H9 (cell line): ENCODE measurements around the gene LMTK2. TPM values are rescaled to one million over a fixed set of nuclear protein-coding genes. Genes with fewer than 3 reads are reported as not detected.

Source experiments
- DNase-seq: peaks from one replicate; pipeline ENCODE4 v3.0.0-alpha.2; 2017
- H2AFZ ChIP-seq: one replicate; pipeline ENCODE4 v1.6.1; 2013; ENCODE audit warnings: mild to moderate bottlenecking, low read length, control low read depth, moderate library complexity
- H2AK5ac ChIP-seq: 2 replicates; pipeline ENCODE4 v1.6.1; 2013; ENCODE audit warnings: low read length, control low read depth, mixed read lengths; ENCODE audit not compliant: insufficient read length
- H2BK120ac ChIP-seq: one replicate; pipeline ENCODE4 v1.6.1; 2013; ENCODE audit warnings: low read depth, mild to moderate bottlenecking, low read length, control low read depth, inconsistent platforms; ENCODE audit not compliant: poor library complexity, severe bottlenecking
- H2BK12ac ChIP-seq: 2 replicates; pipeline ENCODE4 v1.6.1; 2013; ENCODE audit warnings: low read length, control low read depth, mixed read lengths, low read depth; ENCODE audit not compliant: insufficient read length
- H2BK15ac ChIP-seq: 2 replicates; pipeline ENCODE4 v1.6.1; 2013; ENCODE audit warnings: low read depth, low read length, control low read depth
- H2BK20ac ChIP-seq: one replicate; pipeline ENCODE4 v1.6.1; 2013; ENCODE audit warnings: low read depth, mild to moderate bottlenecking, low read length, control low read depth, inconsistent platforms; ENCODE audit not compliant: poor library complexity, severe bottlenecking
- H2BK5ac ChIP-seq: 2 replicates; pipeline ENCODE4 v1.6.1; 2013; ENCODE audit warnings: low read length, control low read depth, mixed read lengths; ENCODE audit not compliant: insufficient read length
- H3K14ac ChIP-seq: 2 replicates; pipeline ENCODE4 v1.6.1; 2013; ENCODE audit warnings: low read length, control low read depth; ENCODE audit not compliant: insufficient read depth
- H3K18ac ChIP-seq: 2 replicates; pipeline ENCODE4 v1.6.1; 2013; ENCODE audit warnings: low read depth, mild to moderate bottlenecking, mixed read lengths, low read length, control low read depth; ENCODE audit not compliant: insufficient read length
- H3K23ac ChIP-seq: 2 replicates; pipeline ENCODE4 v1.6.1; 2013; ENCODE audit warnings: low read length, control low read depth, mixed read lengths, low read depth; ENCODE audit not compliant: insufficient read length
- H3K23me2 ChIP-seq: 2 replicates; pipeline ENCODE4 v1.6.1; 2013; ENCODE audit warnings: low read depth, mild to moderate bottlenecking, mixed read lengths, low read length, control low read depth; ENCODE audit not compliant: insufficient read length, poor library complexity, severe bottlenecking
- H3K27ac ChIP-seq: 2 replicates; pipeline ENCODE4 v1.5.1; 2013; ENCODE audit warnings: low read length, control low read depth, mixed read lengths, low read depth; ENCODE audit not compliant: insufficient read length
- H3K27me3 ChIP-seq: 2 replicates; pipeline ENCODE4 v1.6.1; 2013; ENCODE audit warnings: low read length, control low read depth, inconsistent platforms; ENCODE audit not compliant: insufficient read depth
- H3K4ac ChIP-seq: 2 replicates; pipeline ENCODE4 v1.6.1; 2013; ENCODE audit warnings: low read depth, mild to moderate bottlenecking, control low read depth, inconsistent platforms, low read length, moderate library complexity
- H3K4me1 ChIP-seq: 2 replicates; pipeline ENCODE4 v1.6.1; 2013; ENCODE audit warnings: low read length, control low read depth, inconsistent platforms; ENCODE audit not compliant: insufficient read depth
- H3K4me2 ChIP-seq: 2 replicates; pipeline ENCODE4 v1.6.1; 2013; ENCODE audit warnings: low read length, control low read depth, mixed read lengths; ENCODE audit not compliant: insufficient read length, insufficient read depth
- H3K56ac ChIP-seq: 2 replicates; pipeline ENCODE4 v1.6.1; 2013; ENCODE audit warnings: low read depth, mild to moderate bottlenecking, mixed read lengths, low read length, control low read depth; ENCODE audit not compliant: insufficient read length
- H3K79me1 ChIP-seq: 2 replicates; pipeline ENCODE4 v1.6.1; 2013; ENCODE audit warnings: low read depth, mild to moderate bottlenecking, moderate library complexity, low read length, control low read depth, inconsistent platforms; ENCODE audit not compliant: insufficient read depth, poor library complexity, severe bottlenecking
- H3K79me2 ChIP-seq: 2 replicates; pipeline ENCODE4 v1.6.1; 2013; ENCODE audit warnings: low read length, control low read depth, inconsistent platforms; ENCODE audit not compliant: insufficient read depth
- H3K9ac ChIP-seq: 2 replicates; pipeline ENCODE4 v1.6.1; 2013; ENCODE audit warnings: low read length, control low read depth, mixed read lengths; ENCODE audit not compliant: insufficient read length; ENCODE audit errors: extremely low read depth
- H3K9me3 ChIP-seq: one replicate; pipeline ENCODE4 v1.6.1; 2013; ENCODE audit warnings: low read depth, low read length, inconsistent platforms; ENCODE audit not compliant: control insufficient read depth
- H3T11ph ChIP-seq: one replicate; pipeline ENCODE4 v1.6.1; 2013; ENCODE audit warnings: mild to moderate bottlenecking, low read length, control low read depth, inconsistent platforms
- H4K20me1 ChIP-seq: one replicate; pipeline ENCODE4 v1.6.1; 2013; ENCODE audit not compliant: control insufficient read depth, insufficient read length, insufficient read depth
- H4K5ac ChIP-seq: 2 replicates; pipeline ENCODE4 v1.6.1; 2013; ENCODE audit warnings: low read depth, mild to moderate bottlenecking, mixed read lengths, low read length, control low read depth; ENCODE audit not compliant: insufficient read length
- H4K8ac ChIP-seq: replicated peaks from 2 replicates; pipeline ENCODE4 v1.6.1; 2013; ENCODE audit warnings: low read length, control low read depth, mixed read lengths, low read depth; ENCODE audit not compliant: insufficient read length
- H4K91ac ChIP-seq: 2 replicates; pipeline ENCODE4 v1.6.1; 2013; ENCODE audit warnings: low read depth, mild to moderate bottlenecking, moderate library complexity, mixed read lengths, low read length, control low read depth; ENCODE audit not compliant: insufficient read length
- H3K27ac Mint-ChIP-seq, 3 experiments: 2 replicates in 2 of 3; 3 replicates in 1 of 3; pipeline ENCODE4 v1.8.0; 2020 to 2021; ENCODE audit warnings: mixed read lengths in 3 of 3, mild to moderate bottlenecking in 1 of 3, moderate library complexity in 1 of 3
- H3K27me3 Mint-ChIP-seq: 2 replicates; pipeline ENCODE4 v1.8.0; 2021; ENCODE audit warnings: low read depth, mild to moderate bottlenecking, moderate library complexity, mixed read lengths
- H3K36me3 Mint-ChIP-seq, 3 experiments: 2 replicates in 2 of 3; 3 replicates in 1 of 3; pipeline ENCODE4 v1.8.0; 2020 to 2021; ENCODE audit warnings: low read depth in 3 of 3, mixed read lengths in 3 of 3; ENCODE audit not compliant: insufficient read depth in 1 of 3
- H3K4me1 Mint-ChIP-seq, 2 experiments: 2 replicates each; pipeline ENCODE4 v1.8.0; 2020; ENCODE audit warnings: mixed read lengths in 2 of 2
- H3K4me3 Mint-ChIP-seq, 2 experiments: 2 replicates in 1 of 2; 3 replicates in 1 of 2; pipeline ENCODE4 v1.8.0; 2020 to 2021; ENCODE audit warnings: mild to moderate bottlenecking in 2 of 2, mixed read lengths in 2 of 2, moderate library complexity in 1 of 2
- H3K9me3 Mint-ChIP-seq, 2 experiments: 2 replicates in 1 of 2; 3 replicates in 1 of 2; pipeline ENCODE4 v1.8.0; 2020; ENCODE audit warnings: mild to moderate bottlenecking in 2 of 2, mixed read lengths in 2 of 2, moderate library complexity in 1 of 2
- WGBS: extraction: QIAGEN DNeasy Blood & Tissue Kit; methylation state at CpG from one replicate; pipeline ENCODE4 v1.1.7; 2013; ENCODE audit warnings: missing lambda C conversion rate, low lambda C conversion rate, mixed read lengths; ENCODE audit not compliant: insufficient read length; ENCODE audit errors: extremely low coverage; 5-methylcytosine and 5-hydroxymethylcytosine counted together
- total RNA-seq: library from RNA; stranded (reverse); gene quantifications from 2 replicates; pipeline ENCODE4 v1.2.1, GENCODE V29; 2021
- TF ChIP-seq, protein P1 (sequence below): fragments of 200-600 bp; sonication (generic); conservative IDR thresholded peaks from 3 replicates; pipeline ENCODE4 v1.8.0; 2021; ENCODE audit warnings: antibody characterized with exemption, mild to moderate bottlenecking

Gene LMTK2
- total RNA-seq, 1 experiment from 2014 or later, result 24.9 TPM

DNA sequence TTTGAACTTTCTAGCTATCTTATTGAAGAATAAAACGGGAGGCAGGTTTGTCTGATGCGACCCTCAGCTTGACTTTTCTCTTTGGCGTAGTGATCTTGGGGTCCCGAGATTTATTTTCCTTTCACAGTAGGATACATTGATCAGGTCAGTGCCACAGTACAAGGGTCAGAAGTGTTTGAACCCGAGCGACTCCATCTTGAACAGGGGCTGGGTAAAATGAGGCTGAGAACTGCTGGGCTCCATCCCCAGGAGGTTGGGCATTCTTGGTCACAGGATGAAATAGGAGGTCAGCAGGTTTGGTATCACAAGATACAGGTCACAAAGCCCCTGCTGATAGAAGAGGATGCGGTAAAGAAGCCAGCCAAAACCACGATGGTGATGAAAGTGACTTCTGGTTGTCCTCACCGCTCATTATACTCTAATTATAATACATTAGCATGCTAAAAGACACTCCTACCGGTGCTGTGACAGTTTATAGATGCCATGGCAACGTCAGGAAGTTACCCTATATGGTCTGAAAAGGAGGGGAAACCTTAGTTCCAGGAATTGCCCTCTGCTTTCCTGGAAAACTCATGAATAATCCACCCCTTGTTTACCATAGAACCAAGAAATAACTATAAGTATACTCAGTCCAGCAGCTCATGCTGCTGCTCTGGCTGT lies 148.4 kb downstream of the LMTK2 start:
- Histone ChIP-seq H3K79me2 (no peaks in the 10 kb centered on the region), H3K4me1 (no peaks in the 10 kb centered on the region), H3K9me3 (no peaks in the 10 kb centered on the region), H3K4me2 (no peak overlapping the region), H3K14ac (no peak overlapping the region), H3K27ac (no peak overlapping the region), H4K8ac (no peak overlapping the region), H2BK20ac (no peak overlapping the region), H3K56ac (no peak overlapping the region), H2AFZ (no peak overlapping the region), H3K23ac (no peak overlapping the region), H2AK5ac (no peak overlapping the region), H2BK5ac (no peak overlapping the region), H3K79me1 (no peaks in the 10 kb centered on the region), H3T11ph (no peak overlapping the region), H3K9ac (no peak overlapping the region), H3K23me2 (peaks cover 6% of the 10 kb centered on the region), H3K27me3 (no peaks in the 10 kb centered on the region), H4K91ac (no peak overlapping the region), H2BK12ac (no peak overlapping the region), H2BK15ac (no peak overlapping the region), H4K5ac (no peak overlapping the region), H3K18ac (no peak overlapping the region), H3K4ac (no peak overlapping the region), H2BK120ac (no peak overlapping the region), H4K20me1 (no peaks in the 10 kb centered on the region)
- peaks cover 14 to 16% of the 10 kb centered on the region in 2 experiments for H3K4me1 Mint-ChIP-seq
- no peaks in the 10 kb centered on the region for H3K27me3 Mint-ChIP-seq
- H3K36me3 Mint-ChIP-seq, result peaks cover 0 to 6% (median 5%) of the 10 kb centered on the region in 3 experiments; a peak in 2 of 7 replicates
- no peak for DNase-seq
- H3K27ac Mint-ChIP-seq, result peak overlapping the region in 1 of 3 experiments; percentile 7; a peak in 1 of 7 replicates
- no peak overlapping the region for H3K4me3 Mint-ChIP-seq
- WGBS, result no CpG with 5 or more reads among the region's 11 CpGs
- no peaks in the 10 kb centered on the region for H3K9me3 Mint-ChIP-seq
- TF ChIP-seq, protein P1, sequence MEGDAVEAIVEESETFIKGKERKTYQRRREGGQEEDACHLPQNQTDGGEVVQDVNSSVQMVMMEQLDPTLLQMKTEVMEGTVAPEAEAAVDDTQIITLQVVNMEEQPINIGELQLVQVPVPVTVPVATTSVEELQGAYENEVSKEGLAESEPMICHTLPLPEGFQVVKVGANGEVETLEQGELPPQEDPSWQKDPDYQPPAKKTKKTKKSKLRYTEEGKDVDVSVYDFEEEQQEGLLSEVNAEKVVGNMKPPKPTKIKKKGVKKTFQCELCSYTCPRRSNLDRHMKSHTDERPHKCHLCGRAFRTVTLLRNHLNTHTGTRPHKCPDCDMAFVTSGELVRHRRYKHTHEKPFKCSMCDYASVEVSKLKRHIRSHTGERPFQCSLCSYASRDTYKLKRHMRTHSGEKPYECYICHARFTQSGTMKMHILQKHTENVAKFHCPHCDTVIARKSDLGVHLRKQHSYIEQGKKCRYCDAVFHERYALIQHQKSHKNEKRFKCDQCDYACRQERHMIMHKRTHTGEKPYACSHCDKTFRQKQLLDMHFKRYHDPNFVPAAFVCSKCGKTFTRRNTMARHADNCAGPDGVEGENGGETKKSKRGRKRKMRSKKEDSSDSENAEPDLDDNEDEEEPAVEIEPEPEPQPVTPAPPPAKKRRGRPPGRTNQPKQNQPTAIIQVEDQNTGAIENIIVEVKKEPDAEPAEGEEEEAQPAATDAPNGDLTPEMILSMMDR, result no peak
